KOPT-K1 (cell line): ENCODE data around the gene TMX2.
"Not testable (repeated sequence)": the region's sequence is repeated elsewhere in the genome, so short reads cannot be mapped to it uniquely, and the experiment has no call there.

ENCODE experiments used
- H3K27ac ChIP-seq: fragments of 200-600 bp; sonication (generic); 2 replicates; pipeline ENCODE4 v1.5.1; 2016; ENCODE audit warnings: antibody characterized with exemption, mild to moderate bottlenecking, low read depth, low read length; ENCODE audit not compliant: poor library complexity, severe bottlenecking
- H3K36me3 ChIP-seq: fragments of 200-600 bp; sonication (generic); 2 replicates; pipeline ENCODE4 v1.5.1; 2017; ENCODE audit warnings: antibody characterized with exemption, mild to moderate bottlenecking, low read length, moderate library complexity; ENCODE audit not compliant: insufficient read depth
- H3K9me3 ChIP-seq: fragments of 200-600 bp; sonication (generic); 2 replicates; pipeline ENCODE4 v1.5.1; 2017; ENCODE audit warnings: antibody characterized with exemption, low read length, mild to moderate bottlenecking; ENCODE audit not compliant: insufficient read depth, poor library complexity, severe bottlenecking

TMX2 gene

DNA sequence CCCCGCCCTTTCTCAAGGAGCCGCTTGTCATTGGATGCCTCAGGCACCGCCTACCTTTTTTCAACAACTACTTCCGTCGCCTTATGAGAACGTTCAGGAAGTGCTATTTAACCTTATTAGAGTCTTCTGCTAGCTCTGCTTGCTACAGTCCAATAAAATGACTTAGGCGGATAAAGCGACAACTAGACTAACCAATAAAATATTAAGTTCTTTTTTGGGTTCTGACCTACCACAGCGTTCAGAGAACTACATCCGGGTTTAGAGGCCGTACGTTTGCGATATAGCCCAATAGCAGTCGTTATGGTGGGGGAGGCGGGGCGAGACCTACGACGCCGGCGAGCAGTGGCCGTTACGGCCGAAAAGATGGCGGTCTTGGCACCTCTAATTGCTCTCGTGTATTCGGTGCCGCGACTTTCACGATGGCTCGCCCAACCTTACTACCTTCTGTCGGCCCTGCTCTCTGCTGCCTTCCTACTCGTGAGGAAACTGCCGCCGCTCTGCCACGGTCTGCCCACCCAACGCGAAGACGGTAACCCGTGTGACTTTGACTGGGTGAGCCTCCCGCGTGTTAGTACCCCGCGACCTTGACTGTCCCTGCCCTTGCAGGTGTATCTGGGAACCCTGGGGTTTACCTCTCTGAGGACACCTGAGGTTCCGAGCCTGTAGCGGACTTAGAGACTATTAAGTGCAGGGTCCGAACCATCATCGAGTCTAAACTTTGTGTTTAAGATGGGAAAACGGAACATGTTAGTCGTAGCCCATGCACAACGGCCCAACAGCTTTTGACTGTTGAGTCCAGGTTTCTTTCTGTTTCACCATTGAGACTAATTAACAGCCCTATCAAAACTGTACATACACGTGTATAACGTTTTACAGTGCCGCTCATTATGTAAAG lies at the start of gene TMX2:
Gene TMX2 (plus strand): TSS at position 338 of the 895 bp plus-strand sequence. CDS start 26 bp downstream, at position 364.
- Histone ChIP-seq H3K36me3 (peaks cover 17% of the 10 kb centered on the region; the same call in 1 of the 2 replicates), H3K9me3 (no peaks in the 10 kb centered on the region), H3K27ac (peak within 1 kb of the TSS; percentile 85)

GRCh38 chr11:57662893-57663292 lies 49.5 kb upstream of the TMX2 start:
- no peak overlapping the region for H3K27ac ChIP-seq
- peaks cover 40% of the 10 kb centered on the region for H3K36me3 ChIP-seq

GRCh38 chr11:57663975-57664374 lies 48.4 kb upstream of the TMX2 start:
- peaks cover 40% of the 10 kb centered on the region for H3K36me3 ChIP-seq
- H3K27ac ChIP-seq = no peak overlapping the region
- H3K9me3 ChIP-seq = no peaks in the 10 kb centered on the region

More at GRCh38 chr11:57662893-57663292, 49.5 kb upstream of the TMX2 start:
- H3K9me3 ChIP-seq = no peaks in the 10 kb centered on the region

DNA sequence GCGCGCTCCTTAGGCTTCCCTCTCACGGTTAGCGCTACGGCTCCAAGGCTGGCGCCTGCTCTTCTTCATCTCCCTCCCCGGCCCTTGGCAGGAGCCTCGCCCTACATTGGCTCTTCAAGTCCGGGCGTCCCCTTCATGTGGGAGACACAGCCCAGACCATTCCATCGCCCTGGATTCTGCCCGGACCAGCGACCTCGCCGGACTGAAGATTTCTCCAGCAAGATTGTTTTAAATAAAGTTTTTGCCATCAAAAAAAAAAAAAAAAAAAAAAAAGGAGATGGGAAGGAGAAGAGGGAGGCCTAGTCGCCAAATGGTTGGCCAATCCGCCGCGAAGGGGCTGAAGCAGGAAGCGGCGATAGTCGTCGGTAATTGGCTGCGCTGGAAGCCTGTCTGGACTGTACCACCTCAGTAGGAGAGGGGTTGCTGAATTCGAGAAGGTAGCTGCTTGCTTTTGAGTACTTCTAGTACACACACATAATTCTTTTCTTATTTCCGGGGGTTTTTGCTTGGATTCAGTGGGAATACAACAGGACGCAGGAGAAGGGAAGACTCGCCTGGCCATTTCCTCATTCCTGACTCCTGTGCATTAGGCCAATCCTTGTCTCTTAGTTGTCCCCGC lies 45.2 kb upstream of the TMX2 start:
- Histone ChIP-seq H3K9me3 (no peaks in the 10 kb centered on the region), H3K27ac (peak overlapping the region; percentile 97), H3K36me3 (peaks cover 28% of the 10 kb centered on the region)

DNA sequence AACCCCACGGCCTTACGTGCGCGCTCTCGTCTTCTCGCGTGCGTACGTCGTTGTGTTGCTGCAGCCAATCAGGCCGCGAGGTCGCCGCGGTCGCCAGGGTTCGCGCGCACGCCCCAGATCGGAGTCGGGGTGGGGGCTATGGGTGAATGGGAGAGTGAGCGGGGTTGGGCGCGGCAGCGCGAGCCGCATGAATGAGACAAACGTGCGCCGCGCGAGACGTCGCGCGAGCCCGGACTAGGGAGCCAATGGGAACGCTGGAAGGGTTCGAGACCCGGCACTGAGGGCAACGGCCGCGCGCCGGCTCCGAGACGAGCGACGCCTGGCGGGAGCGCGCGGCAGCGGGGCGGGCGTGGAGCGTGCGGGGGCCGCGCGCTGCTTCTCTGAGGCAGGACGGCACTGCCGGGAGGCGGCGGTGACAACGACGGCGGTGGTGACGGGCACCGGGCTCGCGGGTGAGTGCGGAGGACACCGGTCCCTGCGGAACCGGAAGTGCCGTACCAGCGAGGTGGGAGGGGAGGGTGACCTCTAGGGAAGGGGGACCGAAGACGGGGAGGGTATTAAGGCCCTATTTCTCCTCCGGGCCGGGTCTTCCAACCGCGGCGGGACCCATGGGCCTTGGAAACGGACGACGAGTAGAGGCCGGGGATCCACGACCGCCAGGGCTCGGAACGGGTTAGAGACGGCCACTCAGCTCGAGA lies 44.5 kb upstream of the TMX2 start, which contains the start of gene ZDHHC5:
Gene ZDHHC5 (plus strand): TSS at position 379 of the 698 bp plus-strand sequence. CDS start 4,977 bp downstream, outside the sequence.
- H3K27ac ChIP-seq = peak within 1 kb of the TSS; percentile 97
- H3K36me3 ChIP-seq = peaks cover 28% of the 10 kb centered on the region
- H3K9me3 ChIP-seq = no peaks in the 10 kb centered on the region

DNA sequence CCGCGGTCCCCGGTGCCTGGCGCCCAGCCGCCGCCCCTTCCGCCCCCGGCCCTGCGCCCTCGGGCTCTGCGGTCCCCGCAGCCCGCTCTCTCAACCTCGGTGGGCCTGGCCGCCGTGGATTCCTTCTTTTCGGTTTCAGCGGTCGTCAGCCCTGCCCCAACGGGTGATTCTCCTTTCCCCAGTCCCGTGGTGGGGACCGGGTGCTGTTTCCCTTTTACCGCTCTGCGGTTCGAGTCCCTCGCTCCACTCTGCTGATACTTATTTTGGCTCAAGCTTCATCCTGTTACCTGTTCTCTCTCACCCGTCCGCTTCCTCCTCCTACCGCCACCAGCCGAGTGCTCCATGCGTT lies 44.0 kb upstream of the TMX2 start:
- H3K36me3 ChIP-seq = peaks cover 31% of the 10 kb centered on the region
- peak overlapping the region; percentile 97 for H3K27ac ChIP-seq
- no peaks in the 10 kb centered on the region for H3K9me3 ChIP-seq

GRCh38 chr11:57674251-57674650 lies 38.1 kb upstream of the TMX2 start:
- Histone ChIP-seq H3K9me3 (no peaks in the 10 kb centered on the region), H3K36me3 (peaks cover 86% of the 10 kb centered on the region), H3K27ac (no peak overlapping the region)

- Histone ChIP-seq H3K9me3 (no peaks in the 10 kb centered on the region), H3K27ac (no peak overlapping the region), H3K36me3 (peaks cover 94% of the 10 kb centered on the region)
Measured at GRCh38 chr11:57675176-57675941, 37.0 kb upstream of the TMX2 start.

DNA sequence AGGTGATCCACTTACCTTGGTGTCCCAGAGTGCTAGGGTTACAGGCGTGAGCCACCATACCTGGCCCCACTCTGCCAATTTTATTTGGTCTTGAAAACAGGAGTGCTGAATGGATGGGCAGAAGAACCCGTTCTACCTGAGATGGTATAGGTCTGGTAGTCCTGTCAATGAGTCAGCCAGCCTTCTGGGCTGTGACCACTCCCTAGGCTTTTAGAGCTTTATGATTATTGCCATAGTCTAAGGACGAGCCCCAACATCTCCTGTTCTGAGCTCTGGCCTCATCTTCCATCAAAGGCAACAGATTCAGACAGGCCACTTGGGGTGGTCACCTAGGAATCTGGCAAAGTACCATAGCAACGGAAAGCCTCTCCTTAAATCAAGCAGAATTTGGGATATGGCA lies 33.0 kb upstream of the TMX2 start:
- no peak overlapping the region for H3K27ac ChIP-seq
- H3K36me3 ChIP-seq = peaks cover 96% of the 10 kb centered on the region
- no peaks in the 10 kb centered on the region for H3K9me3 ChIP-seq

GRCh38 chr11:57680552-57680874 lies 31.9 kb upstream of the TMX2 start:
- H3K9me3 ChIP-seq = no peaks in the 10 kb centered on the region
- no peak overlapping the region for H3K27ac ChIP-seq
- peaks cover 96% of the 10 kb centered on the region for H3K36me3 ChIP-seq

- Histone ChIP-seq H3K9me3 (no peaks in the 10 kb centered on the region), H3K27ac (no peak overlapping the region), H3K36me3 (peaks cover 96% of the 10 kb centered on the region)
Measured at GRCh38 chr11:57681168-57681567, 31.2 kb upstream of the TMX2 start.

GRCh38 chr11:57690474-57690873 lies 21.9 kb upstream of the TMX2 start:
- not testable (repeated sequence) for H3K27ac ChIP-seq, H3K9me3 ChIP-seq
- H3K36me3 ChIP-seq = peaks cover 93% of the 10 kb centered on the region

GRCh38 chr11:57698843-57699365 lies 13.5 kb upstream of the TMX2 start:
- Histone ChIP-seq H3K9me3 (no peaks in the 10 kb centered on the region), H3K27ac (no peak overlapping the region), H3K36me3 (peaks cover 91% of the 10 kb centered on the region)

DNA sequence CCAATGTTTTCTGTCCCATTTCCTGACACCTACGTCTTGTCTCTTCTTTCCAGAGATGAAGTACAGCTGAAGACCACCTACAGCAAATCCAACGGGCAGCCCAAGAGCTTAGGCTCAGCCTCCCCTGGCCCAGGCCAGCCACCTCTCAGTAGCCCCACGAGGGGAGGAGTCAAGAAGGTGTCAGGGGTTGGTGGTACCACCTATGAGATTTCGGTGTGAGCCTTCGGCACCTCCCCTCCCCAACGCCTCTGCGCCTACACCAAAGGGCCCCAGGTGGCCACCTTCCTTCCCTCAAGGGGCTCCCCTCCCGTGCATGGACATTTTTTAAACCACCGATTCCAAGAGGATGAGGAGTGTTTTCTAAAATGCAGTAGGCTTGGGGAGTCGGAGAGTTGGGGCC lies 12.6 kb upstream of the TMX2 start:
- no peak overlapping the region for H3K27ac ChIP-seq
- H3K36me3 ChIP-seq = peaks cover 91% of the 10 kb centered on the region
- no peaks in the 10 kb centered on the region for H3K9me3 ChIP-seq
